CD4-positive, alpha-beta memory T cell (primary cell): ENCODE data around the gene SSH2. TPM values are rescaled to one million over a fixed set of nuclear protein-coding genes. Genes with fewer than 3 reads are reported as not detected.

Source experiments
- CTCF ChIA-PET: fragments of 350-600 bp; sonication (Branson Sonifier 250); formaldehyde crosslinking; loops from one replicate; lab custom pipeline; 2021; ENCODE audit warnings: inconsistent platforms; ENCODE audit not compliant: partially characterized antibody; lab: Charles Lee
- POLR2A ChIA-PET: fragments of 350-600 bp; sonication (Branson Sonifier 250); formaldehyde crosslinking; loops from one replicate; lab custom pipeline; 2021; ENCODE audit not compliant: partially characterized antibody; lab: Charles Lee
- DNase-seq, 5 donors: peaks; one replicate each; pipeline versions ENCODE4 v3.0.0 to v3.0.0-alpha.2; 2020 to 2022; ENCODE audit warnings: mixed read lengths in 1 of 5
- H3K27ac ChIP-seq: one replicate; pipeline ENCODE4 v1.7.0; 2013; ENCODE audit warnings: low read depth, low read length
- H3K27me3 ChIP-seq: 2 replicates; pipeline ENCODE4 v1.7.0; 2013; ENCODE audit warnings: mild to moderate bottlenecking, low read length, moderate library complexity; ENCODE audit not compliant: insufficient read depth
- H3K36me3 ChIP-seq: 2 replicates; pipeline ENCODE4 v1.7.0; 2013; ENCODE audit warnings: mild to moderate bottlenecking, low read length, moderate library complexity; ENCODE audit not compliant: insufficient read depth
- H3K4me1 ChIP-seq: 2 replicates; pipeline ENCODE4 v1.7.0; 2013; ENCODE audit warnings: mild to moderate bottlenecking, low read length, moderate library complexity; ENCODE audit not compliant: insufficient read depth
- H3K4me3 ChIP-seq, 2 donors: one replicate each; pipeline ENCODE4 v1.7.0; 2013; ENCODE audit warnings: low read length in 2 of 2, mild to moderate bottlenecking in 1 of 2
- H3K9me3 ChIP-seq, 2 donors: one replicate each; pipeline ENCODE4 v1.7.0; 2013; ENCODE audit warnings: low read length in 2 of 2, control low read depth in 1 of 2; ENCODE audit not compliant: control insufficient read depth in 1 of 2
- H3K27ac Mint-ChIP-seq, 7 donors: one replicate each; pipeline ENCODE4 v1.8.0; 2020 to 2021; ENCODE audit warnings: mixed read lengths in 7 of 7, mild to moderate bottlenecking in 6 of 7, inconsistent platforms in 3 of 7, moderate library complexity in 3 of 7
- H3K27me3 Mint-ChIP-seq, 2 donors: one replicate each; pipeline ENCODE4 v1.8.0; 2020 to 2021; ENCODE audit warnings: mixed read lengths in 2 of 2
- H3K36me3 Mint-ChIP-seq, 2 donors: one replicate each; pipeline ENCODE4 v1.8.0; 2020 to 2021; ENCODE audit warnings: mixed read lengths in 2 of 2, inconsistent platforms in 1 of 2, mild to moderate bottlenecking in 1 of 2
- H3K4me1 Mint-ChIP-seq, 4 donors: one replicate each; pipeline ENCODE4 v1.8.0; 2020 to 2021; ENCODE audit warnings: mixed read lengths in 4 of 4, mild to moderate bottlenecking in 1 of 4
- H3K4me3 Mint-ChIP-seq, 8 donors: one replicate each; pipeline ENCODE4 v1.8.0; 2020 to 2021; ENCODE audit warnings: mixed read lengths in 8 of 8, mild to moderate bottlenecking in 7 of 8, moderate library complexity in 6 of 8, inconsistent platforms in 3 of 8
- H3K9me3 Mint-ChIP-seq, 8 donors: one replicate each; pipeline ENCODE4 v1.8.0; 2020 to 2021; ENCODE audit warnings: mixed read lengths in 8 of 8, mild to moderate bottlenecking in 5 of 8, inconsistent platforms in 3 of 8, moderate library complexity in 1 of 8
- intact Hi-C: fragments of 100-400 bp; cut with micrococcal nuclease; formaldehyde crosslinking; loops from one replicate; pipeline ENCODE4 v1.15.1; 2023
- polyA plus RNA-seq, 2 donors: library from polyadenylated mRNA; unstranded; fragments of 300-500 nt; fragmentation: Illumina TruSeq; gene quantifications; one replicate each; pipeline ENCODE4 v1.2.3, GENCODE V29; 2021
- total RNA-seq, 2 experiments: library from RNA; stranded (reverse); gene quantifications; one replicate each; pipeline ENCODE4 v1.2.3, GENCODE V29; 2021

SSH2 gene
- total and polyA plus RNA-seq, 4 experiments from 2014 or later = 13.5 to 70.4 (median 54.2) TPM

GRCh38 chr17:29763273-29763672, 166.8 kb downstream of the SSH2 start:
- CTCF ChIA-PET = interaction anchor here (3.5 kb wide), 1 partner anchor 16 kb away, joined by 22 read pairs; no protein-coding TSS in a partner anchor
- Mint-ChIP-seq H3K9me3 (peaks cover 0 to 4% (median 0%) of the 10 kb centered on the region in 8 donors), H3K4me1 (peaks cover 12 to 40% (median 24%) of the 10 kb centered on the region in 4 donors), H3K4me3 (no peak overlapping the region), H3K27ac (peak overlapping the region in 4 of 7 donors; percentile 27 to 92 (median 35)), H3K27me3 (no peaks in the 10 kb centered on the region), H3K36me3 (peaks cover 0 to 5% of the 10 kb centered on the region in 2 donors)
- H3K9me3 ChIP-seq = no peaks in the 10 kb centered on the region
- H3K27me3 ChIP-seq = no peaks in the 10 kb centered on the region
- H3K36me3 ChIP-seq = no peaks in the 10 kb centered on the region
- peaks cover 29% of the 10 kb centered on the region for H3K4me1 ChIP-seq
- intact Hi-C loops = loop anchor here (5.0 kb wide), 4 partner anchors 126 to 471 kb away; partner anchors contain the start of genes ABHD15, GIT1, NUFIP2 and TP53I13
- H3K4me3 ChIP-seq = no peak overlapping the region
- no peak overlapping the region for H3K27ac ChIP-seq
- no peak for DNase-seq
- POLR2A ChIA-PET = no interaction called here

DNA sequence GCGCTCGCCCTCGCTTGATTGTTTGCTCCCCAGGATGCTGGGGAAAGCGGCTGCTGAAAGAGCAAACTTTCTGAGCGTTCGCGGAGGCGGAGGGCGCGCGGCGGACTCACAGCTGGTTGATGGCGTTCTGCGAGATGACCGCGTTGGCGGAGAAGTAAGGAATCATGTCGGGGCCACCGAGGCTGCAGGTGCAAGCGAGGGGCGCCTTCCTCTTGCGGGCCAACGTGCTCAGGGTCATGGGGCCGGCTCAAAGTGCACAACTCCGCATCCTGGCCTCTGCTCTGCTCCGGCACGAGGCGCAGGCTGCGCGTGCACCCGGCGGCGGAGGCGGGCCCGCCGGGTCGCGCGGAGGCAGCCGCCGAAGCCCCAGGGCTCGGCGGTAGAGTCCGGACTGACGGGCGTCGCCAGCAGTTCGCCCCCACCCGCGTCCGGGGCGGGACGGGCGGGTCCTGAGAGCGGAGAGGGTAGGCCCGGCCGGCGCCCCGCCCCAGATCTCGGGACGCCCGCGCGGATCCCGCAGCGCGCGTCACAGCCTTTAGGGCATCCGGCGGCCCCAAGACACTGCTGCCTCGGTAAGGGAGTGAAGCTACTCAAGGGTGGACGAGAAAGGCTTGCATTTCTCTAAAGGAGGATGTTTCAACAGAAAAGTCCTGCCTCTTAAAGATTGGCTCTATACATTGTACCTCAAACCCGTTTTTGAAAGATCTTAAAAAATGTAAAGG, 168.8 kb downstream of the SSH2 start:
- POLR2A ChIA-PET = interaction anchor here (0.6 to 4.5 kb wide), 26 partner anchors 10 to 469 kb away, joined by 3 to 82 read pairs (median 8); partner anchors contain the start of genes ABHD15, CORO6 and SSH2
- H3K4me1 Mint-ChIP-seq = peaks cover 19 to 57% (median 34%) of the 10 kb centered on the region in 4 donors
- intact Hi-C loops = loop anchor here (1.0 to 5.0 kb wide), 7 partner anchors 18 to 469 kb away; partner anchors contain the start of genes ABHD15, GIT1, NUFIP2 and TP53I13
- Histone ChIP-seq H3K9me3 (no peaks in the 10 kb centered on the region), H3K4me1 (peaks cover 41% of the 10 kb centered on the region), H3K27ac (peak overlapping the region; percentile 69), H3K36me3 (no peaks in the 10 kb centered on the region), H3K27me3 (no peaks in the 10 kb centered on the region), H3K4me3 (peak overlapping the region; percentile 37 to 67)
- H3K27me3 Mint-ChIP-seq = no peaks in the 10 kb centered on the region
- CTCF ChIA-PET = interaction anchor here (1.3 to 5.2 kb wide), 9 partner anchors 18 to 169 kb away, joined by 3 to 22 read pairs (median 6); partner anchors contain the start of gene SSH2
- H3K27ac Mint-ChIP-seq = peak overlapping the region; percentile 92 to 98 (median 95)
- peak overlapping the region; percentile 92 to 98 (median 94) for H3K4me3 Mint-ChIP-seq
- H3K9me3 Mint-ChIP-seq = peaks cover 0 to 4% (median 0%) of the 10 kb centered on the region in 8 donors
- peak; percentile 91 to 94 (median 92) for DNase-seq
- H3K36me3 Mint-ChIP-seq = peaks cover 0 to 6% of the 10 kb centered on the region in 2 donors

- POLR2A ChIA-PET = interaction anchor here (0.6 to 4.5 kb wide), 31 partner anchors 9 to 468 kb away, joined by 3 to 82 read pairs (median 6); partner anchors contain the start of genes ABHD15, CORO6 and SSH2
- Histone ChIP-seq H3K27ac (peak overlapping the region; percentile 69), H3K9me3 (no peaks in the 10 kb centered on the region), H3K4me1 (peaks cover 41% of the 10 kb centered on the region), H3K27me3 (no peaks in the 10 kb centered on the region), H3K4me3 (peak overlapping the region; percentile 37 to 67), H3K36me3 (no peaks in the 10 kb centered on the region)
- Mint-ChIP-seq H3K27ac (peak overlapping the region; percentile 92 to 98 (median 94)), H3K4me3 (peak overlapping the region; percentile 92 to 98 (median 94)), H3K36me3 (peaks cover 0 to 6% of the 10 kb centered on the region in 2 donors), H3K9me3 (peaks cover 0 to 4% (median 0%) of the 10 kb centered on the region in 8 donors), H3K4me1 (peaks cover 19 to 57% (median 35%) of the 10 kb centered on the region in 4 donors), H3K27me3 (no peaks in the 10 kb centered on the region)
- peak; percentile 71 to 81 (median 77) for DNase-seq
- CTCF ChIA-PET = interaction anchor here (0.7 to 5.2 kb wide), 10 partner anchors 10 to 170 kb away, joined by 3 to 22 read pairs (median 4); no protein-coding TSS in a partner anchor
- intact Hi-C loops = loop anchor here (1.0 to 5.0 kb wide), 9 partner anchors 19 to 468 kb away; partner anchors contain the start of genes ABHD15, GIT1, NUFIP2 and TP53I13
Measured at GRCh38 chr17:29760279-29761039, 169.6 kb downstream of the SSH2 start.

DNA sequence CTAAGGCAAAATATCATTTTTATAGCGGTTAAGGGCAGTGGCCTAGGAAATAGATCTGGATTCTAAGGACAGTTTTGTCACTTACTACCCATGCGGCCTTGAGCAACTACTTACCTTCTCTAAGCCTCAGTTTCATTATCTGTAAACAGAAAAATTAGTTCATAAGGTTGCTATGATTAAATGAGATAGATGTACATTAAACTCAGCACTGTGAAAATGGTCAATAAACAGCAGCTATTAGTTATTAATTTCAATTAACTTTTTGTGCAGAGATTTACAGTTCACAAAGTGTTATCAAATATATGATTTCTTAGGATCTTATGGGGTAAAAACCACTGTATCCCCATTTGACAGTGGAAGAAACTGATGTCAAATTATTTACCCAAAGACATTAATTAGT, 171.8 kb downstream of the SSH2 start:
- H3K4me1 ChIP-seq = peaks cover 45% of the 10 kb centered on the region
- H3K27me3 ChIP-seq = no peaks in the 10 kb centered on the region
- CTCF ChIA-PET = interaction anchor here (1.0 to 5.2 kb wide), 3 partner anchors 24 to 141 kb away, joined by 3 to 22 read pairs (median 4); no protein-coding TSS in a partner anchor
- no peak overlapping the region for H3K27ac ChIP-seq
- no peak overlapping the region for H3K4me3 ChIP-seq
- Mint-ChIP-seq H3K4me1 (peaks cover 20 to 63% (median 39%) of the 10 kb centered on the region in 4 donors), H3K27me3 (no peaks in the 10 kb centered on the region), H3K9me3 (peaks cover 0 to 4% (median 0%) of the 10 kb centered on the region in 8 donors), H3K27ac (peak overlapping the region in 6 of 7 donors; percentile 22 to 82 (median 54)), H3K36me3 (peaks cover 0 to 14% of the 10 kb centered on the region in 2 donors), H3K4me3 (peak overlapping the region; percentile 9 to 97 (median 63))
- H3K36me3 ChIP-seq = peaks cover under 1% of the 10 kb centered on the region
- no peaks in the 10 kb centered on the region for H3K9me3 ChIP-seq
- intact Hi-C loops = no loop called here
- DNase-seq = no peak
- POLR2A ChIA-PET = interaction anchor here (1.2 kb wide), 1 partner anchor 35 kb away, joined by 6 read pairs; no protein-coding TSS in a partner anchor

DNA sequence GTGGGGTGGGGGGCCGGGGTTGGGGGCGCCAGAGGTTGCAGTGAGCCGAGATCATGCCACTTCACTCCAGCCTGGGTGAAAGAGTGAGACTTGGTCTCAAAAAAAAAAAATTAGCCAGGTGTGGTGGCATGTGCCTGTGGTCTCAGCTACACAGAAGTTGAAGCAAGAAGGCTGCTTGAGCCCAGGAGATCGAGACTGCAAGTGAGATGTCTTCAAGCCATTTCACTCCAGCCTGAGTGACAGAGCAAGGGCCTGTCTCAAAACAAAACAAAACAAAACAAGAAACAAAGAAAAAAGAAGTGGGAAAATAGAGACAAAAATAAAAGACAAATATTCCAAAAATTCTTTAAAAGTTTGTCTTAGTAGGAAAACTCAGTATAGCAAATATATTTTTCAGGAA, 172.2 kb downstream of the SSH2 start:
- intact Hi-C loops = no loop called here
- H3K9me3 ChIP-seq = no peaks in the 10 kb centered on the region
- peak overlapping the region; percentile 24 to 90 (median 67) for H3K27ac Mint-ChIP-seq
- DNase-seq = no peak
- peaks cover 45% of the 10 kb centered on the region for H3K4me1 ChIP-seq
- peak overlapping the region; percentile 58 to 97 (median 76) for H3K4me3 Mint-ChIP-seq
- ChIA-PET CTCF (interaction anchor here (1.0 to 5.2 kb wide), 4 partner anchors 22 to 141 kb away, joined by 3 to 22 read pairs (median 5); no protein-coding TSS in a partner anchor), POLR2A (interaction anchor here (0.8 to 1.3 kb wide), 3 partner anchors 25 to 95 kb away, joined by 3 to 4 read pairs (median 3); no protein-coding TSS in a partner anchor)
- H3K27me3 ChIP-seq = no peaks in the 10 kb centered on the region
- peaks cover 5% of the 10 kb centered on the region for H3K36me3 ChIP-seq
- H3K27ac ChIP-seq = no peak overlapping the region
- H3K4me1 Mint-ChIP-seq = peaks cover 21 to 65% (median 41%) of the 10 kb centered on the region in 4 donors
- H3K9me3 Mint-ChIP-seq = peaks cover 0 to 4% (median 0%) of the 10 kb centered on the region in 8 donors
- no peaks in the 10 kb centered on the region for H3K27me3 Mint-ChIP-seq
- peaks cover 0 to 18% of the 10 kb centered on the region in 2 donors for H3K36me3 Mint-ChIP-seq
- no peak overlapping the region for H3K4me3 ChIP-seq

DNA sequence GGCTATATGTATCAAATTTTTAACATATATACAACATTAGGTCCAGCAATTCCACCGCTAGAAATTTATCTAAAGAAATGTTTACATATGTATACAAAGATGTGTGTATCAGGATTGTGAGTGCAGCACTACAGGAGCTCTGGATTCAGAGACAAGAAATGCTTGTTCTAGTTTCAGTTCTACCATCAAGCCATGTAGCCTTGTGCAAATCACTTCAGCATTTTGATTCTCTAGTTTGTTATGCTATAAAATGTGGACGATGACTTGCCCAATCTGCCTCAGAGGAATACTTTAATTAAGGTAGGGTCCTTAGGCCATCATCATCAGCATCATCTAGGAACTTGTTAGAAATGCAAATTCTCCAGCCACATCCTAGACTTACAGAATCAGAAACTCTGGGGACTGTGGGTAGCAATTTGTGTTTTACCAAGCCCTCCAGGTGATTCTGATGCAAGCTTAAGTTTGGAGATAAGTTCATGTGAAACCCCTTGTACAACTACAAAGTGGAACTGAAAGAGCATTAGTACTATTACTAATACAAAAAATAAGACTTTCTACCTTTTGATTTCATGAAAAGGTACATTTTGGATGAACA, 176.1 kb downstream of the SSH2 start:
- Histone ChIP-seq H3K27ac (no peak overlapping the region), H3K36me3 (peaks cover 8% of the 10 kb centered on the region), H3K4me3 (no peak overlapping the region), H3K27me3 (no peaks in the 10 kb centered on the region), H3K9me3 (no peaks in the 10 kb centered on the region), H3K4me1 (peaks cover 39% of the 10 kb centered on the region)
- ChIA-PET POLR2A (interaction anchor here (0.5 to 1.8 kb wide), 5 partner anchors 13 to 166 kb away, joined by 3 to 6 read pairs (median 3); no protein-coding TSS in a partner anchor), CTCF (interaction anchor here (1.7 to 1.9 kb wide), 2 partner anchors 25 to 137 kb away, joined by 5 to 6 read pairs; no protein-coding TSS in a partner anchor)
- Mint-ChIP-seq H3K36me3 (peaks cover 7 to 29% of the 10 kb centered on the region in 2 donors), H3K9me3 (no peaks in the 10 kb centered on the region), H3K4me3 (no peak overlapping the region), H3K27me3 (no peaks in the 10 kb centered on the region), H3K27ac (peak overlapping the region in 2 of 7 donors; percentile 46 to 53), H3K4me1 (peaks cover 22 to 53% (median 35%) of the 10 kb centered on the region in 4 donors)
- intact Hi-C loops = no loop called here
- no peak for DNase-seq
